Caco-2 (cell line): ENCODE data around the gene DENND1A. TPM values are rescaled to one million over a fixed set of nuclear protein-coding genes. Genes with fewer than 3 reads are reported as not detected.

Experiments
- BruUV-seq: library from RNA; stranded (reverse); fragments of 400-500 nt; replicated peaks from 2 replicates; lab custom pipeline; 2021; lab: Mats Ljungman, UMichigan
- CTCF ChIA-PET: fragments of 300-600 bp; sonication (Branson Sonifier 250); formaldehyde crosslinking; loops from one replicate; lab custom pipeline; 2022; ENCODE audit warnings: antibody characterized with exemption; lab: Charles Lee
- POLR2A ChIA-PET: fragments of 300-600 bp; sonication (Branson Sonifier 250); formaldehyde crosslinking; loops from one replicate; lab custom pipeline; 2022; ENCODE audit warnings: antibody characterized with exemption; lab: Charles Lee
- DNase-seq, 2 experiments: peaks; one replicate each; pipeline versions ENCODE4 v3.0.0 to v3.0.0-alpha.2; 2020 to 2022
- H3K27me3 ChIP-seq: replicated peaks from 2 replicates; pipeline ENCODE4 v1.6.0; 2011; ENCODE audit warnings: low read length; ENCODE audit not compliant: control insufficient read depth, insufficient read depth
- H3K36me3 ChIP-seq: 2 replicates; pipeline ENCODE4 v1.5.1; 2011; ENCODE audit warnings: low read length; ENCODE audit not compliant: control insufficient read depth, insufficient read depth
- H3K4me1 ChIP-seq: fragments of 250-450 bp; sonication (Bioruptor Pico); 2 replicates; pipeline ENCODE4 v1.5.1; 2020; ENCODE audit warnings: mild to moderate bottlenecking
- H3K4me3 ChIP-seq: 2 replicates; pipeline ENCODE4 v1.5.1; 2011; ENCODE audit warnings: low read depth, mild to moderate bottlenecking, control low read depth, low read length
- H3K9me3 ChIP-seq: fragments of 250-450 bp; sonication (Bioruptor Pico); 2 replicates; pipeline ENCODE4 v1.5.1; 2020; ENCODE audit warnings: mild to moderate bottlenecking, moderate library complexity
- H3K27ac Mint-ChIP-seq: one replicate; pipeline ENCODE4 v1.8.0; 2022; ENCODE audit warnings: mixed read lengths; ENCODE audit not compliant: unreplicated experiment
- H3K27me3 Mint-ChIP-seq: one replicate; pipeline ENCODE4 v1.8.0; 2022; ENCODE audit warnings: mixed read lengths; ENCODE audit not compliant: insufficient read depth, unreplicated experiment
- H3K36me3 Mint-ChIP-seq: one replicate; pipeline ENCODE4 v1.8.0; 2022; ENCODE audit warnings: mild to moderate bottlenecking, mixed read lengths; ENCODE audit not compliant: insufficient read depth, unreplicated experiment
- H3K4me1 Mint-ChIP-seq: one replicate; pipeline ENCODE4 v1.8.0; 2022; ENCODE audit warnings: low read depth, mixed read lengths; ENCODE audit not compliant: unreplicated experiment
- H3K4me3 Mint-ChIP-seq: one replicate; pipeline ENCODE4 v1.8.0; 2022; ENCODE audit warnings: mild to moderate bottlenecking, moderate library complexity, mixed read lengths; ENCODE audit not compliant: unreplicated experiment
- H3K9me3 Mint-ChIP-seq: one replicate; pipeline ENCODE4 v1.8.0; 2022; ENCODE audit warnings: mixed read lengths; ENCODE audit not compliant: unreplicated experiment
- intact Hi-C: fragments of 100-400 bp; cut with micrococcal nuclease; formaldehyde crosslinking; loops from one replicate; pipeline ENCODE4 v1.10.0; 2022; ENCODE audit not compliant: unreplicated experiment
- total RNA-seq: library from RNA; stranded (reverse); gene quantifications from 2 replicates; pipeline ENCODE4 v1.2.3, GENCODE V29; 2022
- TF ChIP-seq, protein P1 (sequence below), 2 experiments: fragments of 200-600 bp in 1 of 2; IDR thresholded peaks; 1 replicate in 1 of 2; 2 replicates in 1 of 2; pipeline versions ENCODE4 v1.5.1 to v1.8.0; 2011 to 2022; ENCODE audit warnings: antibody characterized with exemption in 1 of 2, control low read depth in 1 of 2, inconsistent platforms in 1 of 2, low read depth in 1 of 2, low read length in 1 of 2, mild to moderate bottlenecking in 1 of 2, moderate library complexity in 1 of 2; ENCODE audit not compliant: insufficient read depth in 1 of 2, severe bottlenecking in 1 of 2, unreplicated experiment in 1 of 2

The DENND1A gene
- total RNA-seq, 1 experiment from 2014 or later = 41.6 TPM

DNA sequence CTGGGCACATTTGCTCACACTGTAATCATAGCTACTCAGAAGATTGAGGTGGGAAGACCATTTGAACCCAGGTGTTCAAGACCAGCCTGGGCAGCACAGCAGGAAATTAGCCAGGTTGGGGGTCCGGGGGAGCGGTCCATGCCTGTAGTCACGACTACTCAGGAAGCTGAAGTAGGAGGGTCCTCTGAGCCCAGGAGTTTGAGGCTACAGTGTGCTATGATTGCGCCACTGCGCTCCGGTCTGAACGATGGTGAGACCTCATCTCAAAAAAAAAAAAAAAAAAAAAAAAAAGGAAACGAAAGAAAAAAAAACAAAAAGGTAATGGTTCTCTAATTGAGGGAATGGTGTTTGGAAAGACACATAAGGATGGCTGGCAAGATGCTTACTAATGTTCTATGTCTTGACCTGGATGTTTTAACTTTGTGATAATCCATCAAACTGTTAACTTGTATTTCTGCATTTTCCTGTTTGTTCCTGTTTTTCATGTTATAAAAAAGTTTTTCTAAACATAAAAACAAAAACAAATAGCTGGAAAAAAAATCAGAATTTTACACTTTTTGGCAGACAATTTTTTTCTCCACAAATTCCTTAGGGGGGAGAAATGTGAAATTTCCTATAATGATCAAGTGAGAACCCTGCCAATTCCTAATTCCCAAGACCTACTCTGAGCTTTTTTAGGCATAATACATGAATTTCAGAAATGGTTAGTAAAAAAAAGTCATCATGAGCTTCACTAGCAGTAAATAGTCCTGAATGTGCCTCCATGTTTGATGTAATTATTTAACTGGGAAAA lies 96.9 kb downstream of the DENND1A start:
- H3K36me3 ChIP-seq = no peaks in the 10 kb centered on the region
- H3K36me3 Mint-ChIP-seq = peaks cover 7% of the 10 kb centered on the region
- POLR2A ChIA-PET = no interaction called here
- TF ChIP-seq, protein P1, sequence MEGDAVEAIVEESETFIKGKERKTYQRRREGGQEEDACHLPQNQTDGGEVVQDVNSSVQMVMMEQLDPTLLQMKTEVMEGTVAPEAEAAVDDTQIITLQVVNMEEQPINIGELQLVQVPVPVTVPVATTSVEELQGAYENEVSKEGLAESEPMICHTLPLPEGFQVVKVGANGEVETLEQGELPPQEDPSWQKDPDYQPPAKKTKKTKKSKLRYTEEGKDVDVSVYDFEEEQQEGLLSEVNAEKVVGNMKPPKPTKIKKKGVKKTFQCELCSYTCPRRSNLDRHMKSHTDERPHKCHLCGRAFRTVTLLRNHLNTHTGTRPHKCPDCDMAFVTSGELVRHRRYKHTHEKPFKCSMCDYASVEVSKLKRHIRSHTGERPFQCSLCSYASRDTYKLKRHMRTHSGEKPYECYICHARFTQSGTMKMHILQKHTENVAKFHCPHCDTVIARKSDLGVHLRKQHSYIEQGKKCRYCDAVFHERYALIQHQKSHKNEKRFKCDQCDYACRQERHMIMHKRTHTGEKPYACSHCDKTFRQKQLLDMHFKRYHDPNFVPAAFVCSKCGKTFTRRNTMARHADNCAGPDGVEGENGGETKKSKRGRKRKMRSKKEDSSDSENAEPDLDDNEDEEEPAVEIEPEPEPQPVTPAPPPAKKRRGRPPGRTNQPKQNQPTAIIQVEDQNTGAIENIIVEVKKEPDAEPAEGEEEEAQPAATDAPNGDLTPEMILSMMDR (IDR thresholded peaks at IDR 0.05; ENCODE audit: insufficient read depth in 1 of 2, low read depth in 1 of 2, low read length in 1 of 2, severe bottlenecking in 1 of 2, unreplicated experiment in 1 of 2) = no peak
- H3K9me3 ChIP-seq = peaks cover 16% of the 10 kb centered on the region
- DNase-seq = no peak
- H3K27me3 ChIP-seq = no peaks in the 10 kb centered on the region
- no peaks in the 10 kb centered on the region for H3K27me3 Mint-ChIP-seq
- peaks cover 24% of the 10 kb centered on the region for H3K9me3 Mint-ChIP-seq
- H3K4me1 ChIP-seq = no peaks in the 10 kb centered on the region
- no peak overlapping the region for H3K27ac Mint-ChIP-seq
- BruUV-seq = no TSS peak
- no peak overlapping the region for H3K4me3 ChIP-seq
- intact Hi-C loops = no loop called here
- peaks cover 9% of the 10 kb centered on the region for H3K4me1 Mint-ChIP-seq
- CTCF ChIA-PET = no interaction called here
- H3K4me3 Mint-ChIP-seq = no peak overlapping the region

DNA sequence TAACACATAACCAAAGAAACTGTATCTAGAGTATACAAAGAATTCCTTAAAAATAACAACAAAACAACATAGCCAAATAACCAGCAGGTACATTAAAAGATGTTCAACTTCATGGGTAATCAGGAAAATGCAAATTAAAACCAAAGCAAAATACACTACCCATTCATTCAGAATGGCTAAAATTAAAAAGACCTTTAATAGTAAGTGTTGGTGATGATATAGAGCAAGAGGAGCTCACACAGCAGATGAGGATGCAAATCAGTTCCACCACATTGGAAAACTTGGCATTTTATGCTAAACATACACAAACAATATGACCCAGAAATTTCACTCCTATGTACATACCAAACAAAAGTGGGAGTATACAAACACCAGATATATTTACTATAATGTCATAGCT lies 97.8 kb downstream of the DENND1A start:
- intact Hi-C loops = no loop called here
- Mint-ChIP-seq H3K27me3 (no peaks in the 10 kb centered on the region), H3K4me1 (peaks cover 9% of the 10 kb centered on the region), H3K9me3 (peaks cover 32% of the 10 kb centered on the region), H3K36me3 (peaks cover 7% of the 10 kb centered on the region), H3K4me3 (no peak overlapping the region), H3K27ac (no peak overlapping the region)
- no peak for DNase-seq
- no peak overlapping the region for H3K4me3 ChIP-seq
- BruUV-seq = no TSS peak
- peaks cover 19% of the 10 kb centered on the region for H3K9me3 ChIP-seq
- TF ChIP-seq, protein P1 (IDR thresholded peaks at IDR 0.05; ENCODE audit: insufficient read depth in 1 of 2, low read depth in 1 of 2, low read length in 1 of 2, severe bottlenecking in 1 of 2, unreplicated experiment in 1 of 2) = no peak
- ChIA-PET CTCF (no interaction called here), POLR2A (no interaction called here)
- no peaks in the 10 kb centered on the region for H3K27me3 ChIP-seq
- H3K4me1 ChIP-seq = no peaks in the 10 kb centered on the region
- H3K36me3 ChIP-seq = no peaks in the 10 kb centered on the region

DNA sequence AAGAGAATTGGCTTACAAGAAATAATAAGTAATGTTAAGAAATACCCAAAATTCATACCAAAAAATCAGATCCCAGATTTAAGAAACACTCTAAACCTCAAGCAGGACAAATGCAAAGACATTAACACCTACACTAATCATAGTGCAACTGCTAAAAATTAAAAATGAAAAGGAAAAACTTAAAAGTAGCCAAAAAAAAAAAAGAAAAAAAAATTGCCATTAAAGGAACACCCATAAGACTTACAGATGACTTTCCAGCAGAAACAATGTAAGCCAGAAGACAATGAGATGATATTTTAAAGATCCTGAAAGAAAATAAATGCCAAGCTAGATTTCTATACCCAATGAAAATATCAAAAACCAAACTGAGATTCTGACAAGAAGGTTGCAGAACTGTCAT lies 101.5 kb downstream of the DENND1A start:
- no peak for DNase-seq
- Histone ChIP-seq H3K9me3 (peaks cover 19% of the 10 kb centered on the region), H3K4me3 (no peak overlapping the region), H3K4me1 (no peaks in the 10 kb centered on the region), H3K36me3 (no peaks in the 10 kb centered on the region), H3K27me3 (no peaks in the 10 kb centered on the region)
- TF ChIP-seq, protein P1 (IDR thresholded peaks at IDR 0.05; ENCODE audit: insufficient read depth in 1 of 2, low read depth in 1 of 2, low read length in 1 of 2, severe bottlenecking in 1 of 2, unreplicated experiment in 1 of 2) = no peak
- Mint-ChIP-seq H3K27ac (no peak overlapping the region), H3K9me3 (peaks cover 32% of the 10 kb centered on the region), H3K4me1 (no peaks in the 10 kb centered on the region), H3K4me3 (no peak overlapping the region), H3K27me3 (no peaks in the 10 kb centered on the region), H3K36me3 (peaks cover 7% of the 10 kb centered on the region)
- intact Hi-C loops = no loop called here
- CTCF ChIA-PET = no interaction called here
- POLR2A ChIA-PET = no interaction called here
- BruUV-seq = no TSS peak
